ENCODE measurements around the gene LEP. TPM values are rescaled to one million over a fixed set of nuclear protein-coding genes. Genes with fewer than 3 reads are reported as not detected.
A peak's percentile ranks its signal among the peaks of the same experiment; 100 is the strongest.

LEP gene
- total and polyA plus RNA-seq, 9 of the 15 experiments (the other 6 are each of a cell fraction or from before 2014, with no cell fraction given), result not detected

GRCh38 chr7:128262273-128263028 is 21.4 kb downstream of the LEP start:
- WGBS (ENCODE audit: insufficient coverage, low coverage, missing lambda C conversion rate), result 17% methylated on average over 15 of the region's 15 CpGs
- Histone ChIP-seq H3K4me1 (replicated peaks in 1 of 2; ENCODE audit: control insufficient read depth in 2 of 2, insufficient read depth in 2 of 2, low read length in 2 of 2) (peaks cover 11 to 14% of the 10 kb centered on the region in 2 experiments), H3K4me2 (ENCODE audit: insufficient read depth, low read length) (no peak overlapping the region; the same call in 1 of the 2 replicates), H4K20me1 (replicated peaks; ENCODE audit: control insufficient read depth, insufficient read depth, low read length) (no peaks in the 10 kb centered on the region), H3K4me3 (no peak overlapping the region), H3K27ac (ENCODE audit: extremely low read depth, low read depth, low read length) (no peak overlapping the region), H3K9me1 (ENCODE audit: control insufficient read depth, insufficient read depth, low read length) (no peaks in the 10 kb centered on the region), H3K9me3 (replicated peaks; ENCODE audit: control insufficient read depth, insufficient read depth, low read depth, low read length) (no peaks in the 10 kb centered on the region), H3K27me3 (ENCODE audit: control insufficient read depth in 2 of 2, insufficient read depth in 2 of 2, low read length in 2 of 2) (peaks cover under 1 to 38% of the 10 kb centered on the region in 2 experiments; a peak in 3 of 5 replicates), H3K9ac (ENCODE audit: insufficient read depth in 1 of 2, low read depth in 2 of 2, low read length in 2 of 2) (no peak overlapping the region), H2AFZ (ENCODE audit: low read depth, low read length) (no peak overlapping the region; the same call in 1 of the 2 replicates), H3K36me3 (ENCODE audit: control insufficient read depth, insufficient read depth, low read length) (no peaks in the 10 kb centered on the region), H3K79me2 (ENCODE audit: control insufficient read depth, insufficient read depth, low read length) (no peaks in the 10 kb centered on the region)
- intact Hi-C loops (cut with micrococcal nuclease) (no loop called here), in situ Hi-C loops (cut with MboI) (no loop called here)
- FAIRE-seq, result no peak
- ChIA-PET CTCF (ENCODE audit: low intra/inter-chr PET ratio) (no interaction called here), POLR2A (interaction anchor here (0.5 to 1.4 kb wide), 3 partner anchors 15 to 1270 kb away, joined by 3 to 4 read pairs (median 4); no protein-coding TSS in a partner anchor)
- no TSS peak for BruUV-seq (replicated peaks)
- no peak for DNase-seq (ENCODE audit: extremely low read depth in 1 of 4, low spot score in 3 of 4)
- no peak for ATAC-seq
- TF ChIP-seq, protein P1, sequence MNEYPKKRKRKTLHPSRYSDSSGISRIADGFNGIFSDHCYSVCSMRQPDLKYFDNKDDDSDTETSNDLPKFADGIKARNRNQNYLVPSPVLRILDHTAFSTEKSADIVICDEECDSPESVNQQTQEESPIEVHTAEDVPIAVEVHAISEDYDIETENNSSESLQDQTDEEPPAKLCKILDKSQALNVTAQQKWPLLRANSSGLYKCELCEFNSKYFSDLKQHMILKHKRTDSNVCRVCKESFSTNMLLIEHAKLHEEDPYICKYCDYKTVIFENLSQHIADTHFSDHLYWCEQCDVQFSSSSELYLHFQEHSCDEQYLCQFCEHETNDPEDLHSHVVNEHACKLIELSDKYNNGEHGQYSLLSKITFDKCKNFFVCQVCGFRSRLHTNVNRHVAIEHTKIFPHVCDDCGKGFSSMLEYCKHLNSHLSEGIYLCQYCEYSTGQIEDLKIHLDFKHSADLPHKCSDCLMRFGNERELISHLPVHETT (CRISPR knock-in tag; conservative IDR thresholded peaks at IDR 0.05 in 1 of 2, IDR thresholded peaks at IDR 0.05 in 1 of 2), result no peak
- no peak for TF ChIP-seq FIP1L1 (IDR thresholded peaks at IDR 0.05; ENCODE audit: low read depth, low read length, poor library complexity, severe bottlenecking)
- 0 out of 2 replicates have a peak, but pooled peaks have one; percentile 74 for TF ChIP-seq CBFB (CRISPR knock-in tag; IDR thresholded peaks at IDR 0.05)
- no peak for TF ChIP-seq ZNF830 (CRISPR knock-in tag; IDR thresholded peaks at IDR 0.05)
- TF ChIP-seq ELF1 (tag; IDR thresholded peaks at IDR 0.05), result no peak
- TF ChIP-seq NELFE (IDR thresholded peaks at IDR 0.05; ENCODE audit: insufficient read depth, insufficient read length), result no peak
- TF ChIP-seq KDM2B (CRISPR knock-in tag; IDR thresholded peaks at IDR 0.05), result no peak
- TF ChIP-seq RBM14 (IDR thresholded peaks at IDR 0.05; ENCODE audit: borderline replicate concordance, insufficient read depth, low read depth, low read length), result no peak
- TF ChIP-seq ZNF253 (CRISPR knock-in tag; conservative IDR thresholded peaks at IDR 0.05), result no peak
- no peak for TF ChIP-seq ARID1B (IDR thresholded peaks at IDR 0.05)
- no peak for TF ChIP-seq ZNF699 (CRISPR knock-in tag; IDR thresholded peaks at IDR 0.05; ENCODE audit: insufficient replicate concordance)
- no peak for TF ChIP-seq HIVEP1 (CRISPR knock-in tag; IDR thresholded peaks at IDR 0.05)
- TF ChIP-seq, protein P2, sequence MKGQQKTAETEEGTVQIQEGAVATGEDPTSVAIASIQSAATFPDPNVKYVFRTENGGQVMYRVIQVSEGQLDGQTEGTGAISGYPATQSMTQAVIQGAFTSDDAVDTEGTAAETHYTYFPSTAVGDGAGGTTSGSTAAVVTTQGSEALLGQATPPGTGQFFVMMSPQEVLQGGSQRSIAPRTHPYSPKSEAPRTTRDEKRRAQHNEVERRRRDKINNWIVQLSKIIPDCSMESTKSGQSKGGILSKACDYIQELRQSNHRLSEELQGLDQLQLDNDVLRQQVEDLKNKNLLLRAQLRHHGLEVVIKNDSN (CRISPR knock-in tag; IDR thresholded peaks at IDR 0.05), result peak; percentile 76
